Trophoblast cell (in vitro differentiated cells and primary cell): Measurements from ENCODE around the gene MMP24OS.

Experiments used
- DNase-seq, 2 donors: peaks; one replicate each; pipeline ENCODE4 v3.0.0-alpha.2; 2016
- H2AFZ ChIP-seq: 2 replicates; pipeline ENCODE4 v1.6.1; 2013; ENCODE audit warnings: low read length, moderate library complexity, mild to moderate bottlenecking; ENCODE audit not compliant: insufficient read depth, poor library complexity
- H2AK5ac ChIP-seq: 2 replicates; pipeline ENCODE4 v1.6.1; 2013; ENCODE audit warnings: mild to moderate bottlenecking, low read length
- H2BK120ac ChIP-seq: 2 replicates; pipeline ENCODE4 v1.6.1; 2013; ENCODE audit warnings: low read length, mild to moderate bottlenecking, moderate library complexity; ENCODE audit not compliant: insufficient read depth, poor library complexity
- H2BK12ac ChIP-seq: 2 replicates; pipeline ENCODE4 v1.6.1; 2013; ENCODE audit warnings: mild to moderate bottlenecking, low read length, moderate library complexity
- H2BK5ac ChIP-seq: 2 replicates; pipeline ENCODE4 v1.6.1; 2013; ENCODE audit warnings: low read length, low read depth, moderate library complexity, mild to moderate bottlenecking; ENCODE audit not compliant: poor library complexity
- H3K14ac ChIP-seq: 2 replicates; pipeline ENCODE4 v1.6.1; 2013; ENCODE audit warnings: mild to moderate bottlenecking, low read length
- H3K18ac ChIP-seq: 2 replicates; pipeline ENCODE4 v1.6.1; 2013; ENCODE audit warnings: mild to moderate bottlenecking, low read length
- H3K23ac ChIP-seq: 2 replicates; pipeline ENCODE4 v1.6.1; 2013; ENCODE audit warnings: low read length
- H3K27ac ChIP-seq: 2 replicates; pipeline ENCODE4 v1.5.1; 2013; ENCODE audit warnings: low read depth, mild to moderate bottlenecking, inconsistent platforms, low read length, moderate library complexity
- H3K27me3 ChIP-seq: 2 replicates; pipeline ENCODE4 v1.6.1; 2013; ENCODE audit warnings: inconsistent platforms, mild to moderate bottlenecking, low read length, moderate library complexity; ENCODE audit not compliant: insufficient read depth
- H3K36me3 ChIP-seq, 2 experiments: 1 replicate in 1 of 2; 2 replicates in 1 of 2; pipeline ENCODE4 v1.6.1; 2013; ENCODE audit warnings: low read length in 2 of 2, mild to moderate bottlenecking in 2 of 2, moderate library complexity in 1 of 2; ENCODE audit not compliant: insufficient read depth in 2 of 2, control insufficient read depth in 1 of 2
- H3K4ac ChIP-seq: 2 replicates; pipeline ENCODE4 v1.6.1; 2013; ENCODE audit warnings: low read depth, mild to moderate bottlenecking, low read length, moderate library complexity
- H3K4me1 ChIP-seq, 2 experiments: 1 replicate in 1 of 2; 2 replicates in 1 of 2; pipeline ENCODE4 v1.6.1; 2013; ENCODE audit warnings: low read length in 2 of 2, mild to moderate bottlenecking in 2 of 2, moderate library complexity in 1 of 2; ENCODE audit not compliant: insufficient read depth in 2 of 2, control insufficient read depth in 1 of 2
- H3K4me2 ChIP-seq: 2 replicates; pipeline ENCODE4 v1.6.1; 2013; ENCODE audit warnings: inconsistent platforms, mild to moderate bottlenecking, low read length, moderate library complexity
- H3K4me3 ChIP-seq: 2 replicates; pipeline ENCODE4 v1.5.1; 2013; ENCODE audit warnings: mild to moderate bottlenecking, low read depth, low read length, inconsistent platforms
- H3K79me1 ChIP-seq: one replicate; pipeline ENCODE4 v1.6.1; 2013; ENCODE audit warnings: low read length
- H3K79me2 ChIP-seq: 2 replicates; pipeline ENCODE4 v1.6.1; 2013; ENCODE audit warnings: low read length, mild to moderate bottlenecking; ENCODE audit not compliant: control insufficient read depth, insufficient read depth, poor library complexity
- H3K9ac ChIP-seq: 2 replicates; pipeline ENCODE4 v1.6.1; 2013; ENCODE audit warnings: mild to moderate bottlenecking, low read length
- H3K9me3 ChIP-seq: 2 replicates; pipeline ENCODE4 v1.6.1; 2013; ENCODE audit warnings: low read depth, mild to moderate bottlenecking, control low read depth, inconsistent platforms, low read length; ENCODE audit not compliant: insufficient read depth
- H4K12ac ChIP-seq: 2 replicates; pipeline ENCODE4 v1.6.1; 2013; ENCODE audit warnings: low read depth, mild to moderate bottlenecking, low read length, moderate library complexity
- H4K8ac ChIP-seq: 2 replicates; pipeline ENCODE4 v1.6.1; 2013; ENCODE audit warnings: low read depth, mild to moderate bottlenecking, low read length, moderate library complexity
- H4K91ac ChIP-seq: one replicate; pipeline ENCODE4 v1.6.1; 2013; ENCODE audit warnings: low read depth, mild to moderate bottlenecking, low read length, moderate library complexity
- WGBS: extraction: QIAGEN DNeasy Blood & Tissue Kit; methylation state at CpG from one replicate; pipeline ENCODE4 v1.1.7; 2013; ENCODE audit warnings: missing lambda C conversion rate; ENCODE audit not compliant: insufficient read length, insufficient coverage; ENCODE audit errors: extremely low coverage; 5-methylcytosine and 5-hydroxymethylcytosine counted together

The MMP24OS gene

DNA sequence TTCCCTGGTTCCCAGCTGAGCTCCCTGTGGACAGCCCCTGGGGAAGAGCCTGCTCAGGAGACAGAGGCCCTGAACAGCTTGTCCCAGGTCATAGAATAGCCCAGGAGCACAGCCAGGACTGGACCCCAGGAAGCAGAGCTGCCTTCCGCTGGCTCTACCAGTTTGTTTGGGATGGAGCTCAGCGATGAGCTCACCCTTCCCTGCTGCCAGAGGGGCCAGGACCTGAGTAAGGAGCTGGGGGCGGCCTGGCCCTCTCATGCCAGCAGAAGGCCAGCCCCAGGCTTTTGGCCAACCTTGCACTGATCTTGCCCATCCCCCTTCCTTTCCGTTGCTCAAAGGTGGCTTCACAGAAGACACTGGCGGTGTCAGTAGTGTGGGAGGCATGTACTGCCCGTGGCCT, 17.5 kb downstream of the MMP24OS start:
- H3K4me3 ChIP-seq: no peak overlapping the region
- WGBS: no CpG with 5 or more reads among the region's 6 CpGs
- no peak for DNase-seq

DNA sequence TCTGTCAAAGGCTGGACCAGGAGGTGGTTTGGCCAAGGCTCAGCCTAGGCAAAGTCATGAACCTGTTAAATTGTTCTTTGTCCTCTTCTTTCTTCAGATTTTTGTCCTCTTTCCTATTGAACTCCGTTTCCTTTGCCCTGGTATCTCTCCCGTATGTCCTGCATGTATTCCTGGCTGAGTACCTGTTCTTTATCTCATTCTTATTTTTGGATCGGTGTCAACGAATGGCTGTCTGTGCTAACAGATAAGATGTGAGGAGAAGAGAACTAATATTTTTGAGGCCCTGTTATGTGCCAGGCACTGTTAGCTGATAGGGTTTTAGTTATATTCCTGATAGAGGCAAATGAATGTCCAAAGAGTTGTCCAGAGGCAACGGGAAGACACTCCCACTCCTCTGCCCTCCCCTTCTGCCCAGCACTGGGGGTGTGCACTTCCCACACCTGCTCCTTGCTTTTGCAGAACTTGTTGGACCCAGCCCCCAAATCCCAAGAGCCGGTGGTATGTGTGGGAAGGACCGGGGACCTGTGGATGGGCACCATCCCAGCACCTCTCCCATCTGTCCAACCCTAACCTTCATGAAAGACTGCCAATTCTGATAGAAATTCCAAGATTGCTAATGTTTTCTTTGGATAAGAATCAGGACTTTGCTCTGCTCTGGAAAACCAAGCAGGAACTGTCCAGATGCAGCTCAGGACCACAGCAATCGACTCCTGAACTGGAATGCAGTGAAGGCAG, 20.6 kb downstream of the MMP24OS start:
- H2BK120ac ChIP-seq: no peak overlapping the region
- H3K9ac ChIP-seq: no peak overlapping the region
- H2AFZ ChIP-seq: no peak overlapping the region
- no peak overlapping the region for H2BK5ac ChIP-seq
- H3K4ac ChIP-seq: no peak overlapping the region
- no peak overlapping the region for H4K91ac ChIP-seq
- H4K8ac ChIP-seq: no peak overlapping the region
- no peaks in the 10 kb centered on the region for H3K27me3 ChIP-seq
- no peak overlapping the region for H3K27ac ChIP-seq
- H3K79me2 ChIP-seq: peaks cover 10% of the 10 kb centered on the region
- no peak overlapping the region for H2AK5ac ChIP-seq
- H3K9me3 ChIP-seq: no peaks in the 10 kb centered on the region
- H3K18ac ChIP-seq: no peak overlapping the region
- H3K4me2 ChIP-seq: no peak overlapping the region
- no peaks in the 10 kb centered on the region for H3K36me3 ChIP-seq
- H3K4me3 ChIP-seq: no peak overlapping the region
- H3K14ac ChIP-seq: no peak overlapping the region
- H4K12ac ChIP-seq: no peak overlapping the region
- H3K23ac ChIP-seq: no peak overlapping the region
- H3K79me1 ChIP-seq: peaks cover 25% of the 10 kb centered on the region
- DNase-seq: peak in 1 of 2 donors; percentile 59
- WGBS: no CpG with 5 or more reads among the region's 8 CpGs
- peaks cover 22 to 27% of the 10 kb centered on the region in 2 experiments for H3K4me1 ChIP-seq
- no peak overlapping the region for H2BK12ac ChIP-seq

More for the DNA sequence above, 17.5 kb downstream of the MMP24OS start:
- Histone ChIP-seq H2AK5ac (peak overlapping the region; percentile 92), H3K4me2 (no peak overlapping the region), H4K91ac (peak overlapping the region; percentile 98), H3K79me1 (peaks cover 38% of the 10 kb centered on the region), H2BK12ac (peak overlapping the region; percentile 98), H2BK120ac (peak overlapping the region; percentile 95), H4K8ac (peak overlapping the region; percentile 85), H3K79me2 (peaks cover 16% of the 10 kb centered on the region), H4K12ac (peak overlapping the region; percentile 13), H3K23ac (no peak overlapping the region), H3K14ac (peak overlapping the region; percentile 34), H2AFZ (no peak overlapping the region), H3K27ac (peak overlapping the region; percentile 62), H3K36me3 (no peaks in the 10 kb centered on the region), H3K4me1 (peaks cover 37 to 43% of the 10 kb centered on the region in 2 experiments), H3K27me3 (no peaks in the 10 kb centered on the region), H3K18ac (peak overlapping the region; percentile 84), H2BK5ac (peak overlapping the region; percentile 74), H3K9me3 (no peaks in the 10 kb centered on the region), H3K4ac (peak overlapping the region; percentile 68), H3K9ac (no peak overlapping the region)

DNA sequence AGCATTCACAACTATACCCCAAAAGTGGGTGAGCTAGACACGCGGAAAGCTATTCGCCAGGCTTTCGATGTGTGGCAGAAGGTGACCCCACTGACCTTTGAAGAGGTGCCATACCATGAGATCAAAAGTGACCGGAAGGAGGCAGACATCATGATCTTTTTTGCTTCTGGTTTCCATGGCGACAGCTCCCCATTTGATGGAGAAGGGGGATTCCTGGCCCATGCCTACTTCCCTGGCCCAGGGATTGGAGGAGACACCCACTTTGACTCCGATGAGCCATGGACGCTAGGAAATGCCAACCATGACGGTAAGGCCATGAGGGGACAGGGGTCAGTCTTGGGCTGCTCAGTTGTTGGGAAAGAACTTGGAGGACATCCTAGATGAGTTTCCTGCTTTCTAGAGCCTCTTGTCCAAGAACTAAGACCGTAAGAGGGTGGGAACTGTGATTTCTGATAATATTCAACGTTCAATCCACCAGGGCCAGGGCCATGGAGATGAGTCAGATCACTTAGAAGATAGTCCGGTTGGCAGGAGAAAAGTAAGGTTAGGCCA, 23.4 kb downstream of the MMP24OS start:
- DNase-seq: no peak
- H2BK12ac ChIP-seq: no peak overlapping the region
- H2BK5ac ChIP-seq: no peak overlapping the region
- H3K9me3 ChIP-seq: peaks cover 3% of the 10 kb centered on the region
- H2AFZ ChIP-seq: no peak overlapping the region
- no peak overlapping the region for H4K8ac ChIP-seq
- H2BK120ac ChIP-seq: no peak overlapping the region
- no peak overlapping the region for H3K4me3 ChIP-seq
- no peak overlapping the region for H3K9ac ChIP-seq
- H3K18ac ChIP-seq: no peak overlapping the region
- H3K79me2 ChIP-seq: no peaks in the 10 kb centered on the region
- H3K14ac ChIP-seq: no peak overlapping the region
- no peaks in the 10 kb centered on the region for H3K36me3 ChIP-seq
- no peak overlapping the region for H3K4ac ChIP-seq
- H4K12ac ChIP-seq: no peak overlapping the region
- peaks cover 0 to 3% of the 10 kb centered on the region in 2 experiments for H3K4me1 ChIP-seq
- no peak overlapping the region for H3K4me2 ChIP-seq
- no CpG with 5 or more reads among the region's 12 CpGs for WGBS
- H4K91ac ChIP-seq: no peak overlapping the region
- H3K27me3 ChIP-seq: no peaks in the 10 kb centered on the region
- no peak overlapping the region for H3K27ac ChIP-seq
- no peaks in the 10 kb centered on the region for H3K79me1 ChIP-seq
- H2AK5ac ChIP-seq: no peak overlapping the region
- no peak overlapping the region for H3K23ac ChIP-seq

DNA sequence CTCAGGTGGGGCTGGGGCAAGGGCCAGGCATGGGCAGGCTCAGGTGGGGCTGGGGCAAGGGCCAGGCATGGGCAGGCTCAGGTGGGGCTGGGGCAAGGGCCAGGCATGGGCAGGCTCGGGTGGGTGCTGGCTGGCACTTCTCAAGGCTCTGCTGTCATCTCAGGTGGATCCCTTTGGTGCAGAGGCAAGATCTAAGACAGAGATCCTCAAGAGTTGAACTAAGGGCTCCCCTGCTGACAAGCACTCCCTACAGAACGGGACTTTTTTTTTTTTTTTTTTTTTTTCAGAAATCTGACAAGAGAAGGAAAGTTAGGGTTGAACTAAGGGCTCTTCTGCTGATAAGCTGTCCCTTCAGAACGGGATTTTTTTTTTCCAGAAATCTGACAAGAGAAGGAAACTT, 24.9 kb downstream of the MMP24OS start:
- H2AK5ac ChIP-seq: no peak overlapping the region
- no peak overlapping the region for H3K18ac ChIP-seq
- no peak overlapping the region for H2AFZ ChIP-seq
- no peaks in the 10 kb centered on the region for H3K27me3 ChIP-seq
- no peak overlapping the region for H4K12ac ChIP-seq
- no CpG with 5 or more reads among the region's 3 CpGs for WGBS
- no peak overlapping the region for H4K8ac ChIP-seq
- H3K9me3 ChIP-seq: peaks cover 3% of the 10 kb centered on the region
- H3K4me1 ChIP-seq: peaks cover 0 to 3% of the 10 kb centered on the region in 2 experiments
- H2BK12ac ChIP-seq: no peak overlapping the region
- H3K4ac ChIP-seq: no peak overlapping the region
- no peaks in the 10 kb centered on the region for H3K36me3 ChIP-seq
- no peaks in the 10 kb centered on the region for H3K79me2 ChIP-seq
- H3K4me2 ChIP-seq: no peak overlapping the region
- H3K14ac ChIP-seq: no peak overlapping the region
- no peak overlapping the region for H3K27ac ChIP-seq
- DNase-seq: no peak
- no peak overlapping the region for H3K4me3 ChIP-seq
- H2BK5ac ChIP-seq: no peak overlapping the region
- H4K91ac ChIP-seq: no peak overlapping the region
- no peak overlapping the region for H3K9ac ChIP-seq
- H2BK120ac ChIP-seq: no peak overlapping the region
- no peaks in the 10 kb centered on the region for H3K79me1 ChIP-seq
- no peak overlapping the region for H3K23ac ChIP-seq
